NCI-H1417 treated with DMSO at 0.1 percent for 48 hours (cell line): ENCODE results near the gene TRAPPC3.
"Not testable (repeated sequence)": the region's sequence is repeated elsewhere in the genome, so short reads cannot be mapped to it uniquely, and the experiment has no call there.

ENCODE experiments used
- DNase-seq: peaks from one replicate; lab custom pipeline; 2025; lab: John Stamatoyannopoulos, UW

The TRAPPC3 gene

GRCh38 chr1:36149237-36149972 is at the start of gene TRAPPC3:
TRAPPC3 (minus strand) TSS chr1:36149486; CDS start chr1:36149378, 108 bp downstream.
- DNase-seq, result peak; percentile 95

GRCh38 chr1:36198641-36199040 is 49.4 kb upstream of the TRAPPC3 start:
- no peak for DNase-seq

- DNase-seq, result not testable (repeated sequence)
Observed at GRCh38 chr1:36196805-36197204, 47.5 kb upstream of the TRAPPC3 start.

GRCh38 chr1:36187800-36188593 is 38.7 kb upstream of the TRAPPC3 start:
- peak; percentile 45 for DNase-seq

- DNase-seq, result no peak
Observed at GRCh38 chr1:36183309-36183856, 34.1 kb upstream of the TRAPPC3 start.

- no peak for DNase-seq
Observed at GRCh38 chr1:36182734-36183133, 33.4 kb upstream of the TRAPPC3 start.

GRCh38 chr1:36179220-36179600 is 29.9 kb upstream of the TRAPPC3 start:
- DNase-seq, result no peak

GRCh38 chr1:36178471-36179219 is 29.4 kb upstream of the TRAPPC3 start:
- DNase-seq, result no peak

GRCh38 chr1:36177589-36178431 is 28.5 kb upstream of the TRAPPC3 start:
- DNase-seq, result no peak

GRCh38 chr1:36176106-36176949 is 27.0 kb upstream of the TRAPPC3 start:
- no peak for DNase-seq

- no peak for DNase-seq
Observed at GRCh38 chr1:36175137-36176095, 26.1 kb upstream of the TRAPPC3 start.

- DNase-seq, result peak; percentile 29
Observed at GRCh38 chr1:36174713-36175112, 25.4 kb upstream of the TRAPPC3 start.

- DNase-seq, result no peak
Observed at GRCh38 chr1:36172983-36173382, 23.7 kb upstream of the TRAPPC3 start.

- DNase-seq, result no peak
Observed at GRCh38 chr1:36172017-36172747, 22.9 kb upstream of the TRAPPC3 start.

- DNase-seq, result no peak
Observed at GRCh38 chr1:36170643-36171412, 21.5 kb upstream of the TRAPPC3 start.

GRCh38 chr1:36168514-36168913 is 19.2 kb upstream of the TRAPPC3 start:
- DNase-seq, result no peak
